GM18502 (cell line): ENCODE measurements around the gene PHLDA1.

Source experiments
- ATAC-seq: cut with Tn5 transposase; IDR thresholded peaks from one replicate; pipeline ENCODE4 v1.9.1; 2021; ENCODE audit warnings: mild to moderate bottlenecking; ENCODE audit not compliant: unreplicated experiment, poor library complexity

PHLDA1 gene

GRCh38 chr12:76031414-76032042, at the start of gene PHLDA1:
TSS of gene PHLDA1 (minus strand) at chr12:76031776.
- peak; percentile 83 for ATAC-seq

DNA sequence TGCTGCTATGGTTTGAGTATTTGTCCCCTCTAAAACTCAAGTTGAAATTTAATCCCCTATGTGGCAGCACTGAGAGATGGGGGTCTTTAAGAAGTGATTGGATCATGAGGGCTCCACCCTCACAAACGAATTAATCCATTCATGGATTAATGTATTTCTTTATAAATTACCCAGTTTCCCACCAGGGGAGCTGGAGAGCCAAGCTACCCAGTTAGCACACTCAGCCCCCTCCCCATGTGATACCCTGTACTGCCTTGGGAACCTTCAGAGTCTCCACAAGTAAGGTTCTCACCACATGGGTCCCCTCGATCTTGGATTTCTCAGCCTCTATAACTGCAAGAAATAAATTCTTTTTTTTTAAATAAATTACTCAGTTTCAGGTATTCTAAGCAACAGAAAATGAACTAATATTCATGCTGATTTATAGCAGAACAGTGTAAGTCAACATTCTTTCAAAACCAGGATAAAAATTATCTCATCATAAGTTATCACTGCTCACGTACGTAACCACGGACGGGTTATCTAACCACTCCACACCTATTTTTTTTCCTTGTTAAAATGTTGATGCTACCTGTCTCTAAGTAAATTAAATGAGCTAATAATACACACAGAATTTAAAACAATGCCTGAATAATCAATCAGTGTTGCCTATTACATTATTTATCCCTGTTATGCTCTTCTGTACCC, 49.3 kb upstream of the PHLDA1 start:
- no peak for ATAC-seq

DNA sequence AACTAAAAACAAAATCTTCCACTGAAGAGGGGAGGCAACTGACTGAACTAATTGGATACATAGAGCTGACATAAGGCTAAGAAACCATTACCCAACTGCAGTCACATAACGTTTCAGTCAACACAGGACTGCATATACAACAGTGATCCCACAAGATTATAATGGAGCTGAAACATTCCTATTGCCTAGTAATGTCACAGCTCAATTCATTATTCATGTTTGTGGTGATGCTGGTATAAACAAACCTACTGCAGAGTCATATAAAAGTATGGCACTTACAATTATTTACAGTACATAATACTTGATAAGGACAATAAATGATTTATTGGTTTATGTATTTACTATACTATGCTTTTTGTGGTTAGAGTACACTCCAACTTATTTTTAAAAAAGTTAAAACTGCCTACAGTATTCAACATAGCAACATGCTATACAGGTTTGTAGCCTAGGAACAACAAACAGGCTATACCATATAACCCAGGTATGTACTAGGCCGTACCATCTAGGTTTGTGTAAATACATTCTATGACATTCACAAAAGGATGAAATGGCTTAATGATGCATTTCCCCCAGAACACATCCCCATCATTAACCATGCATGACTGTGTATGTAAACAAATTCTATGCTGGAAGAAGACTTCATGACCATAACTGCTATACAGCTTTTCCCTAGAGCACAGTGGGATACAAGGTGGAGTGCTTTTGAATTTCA, 48.6 kb upstream of the PHLDA1 start:
- no peak for ATAC-seq

DNA sequence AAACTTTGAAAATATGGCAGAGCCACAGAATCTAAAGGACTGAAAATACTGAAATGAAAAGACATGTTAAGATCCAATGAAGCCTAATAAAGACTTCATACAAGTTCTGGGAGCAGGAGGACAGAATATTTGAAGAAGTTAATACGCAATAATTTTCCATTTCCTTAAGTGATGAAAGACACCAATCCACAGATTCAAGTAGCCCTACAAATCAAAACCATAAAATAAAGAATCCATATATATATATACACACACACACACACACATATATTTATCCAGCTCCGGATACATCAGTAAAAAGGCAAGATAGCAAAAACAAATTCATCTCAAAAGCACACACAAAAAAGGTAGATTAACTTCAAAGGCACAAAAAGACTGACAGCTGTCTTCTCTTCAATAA, 47.2 kb upstream of the PHLDA1 start:
- no peak for ATAC-seq

DNA sequence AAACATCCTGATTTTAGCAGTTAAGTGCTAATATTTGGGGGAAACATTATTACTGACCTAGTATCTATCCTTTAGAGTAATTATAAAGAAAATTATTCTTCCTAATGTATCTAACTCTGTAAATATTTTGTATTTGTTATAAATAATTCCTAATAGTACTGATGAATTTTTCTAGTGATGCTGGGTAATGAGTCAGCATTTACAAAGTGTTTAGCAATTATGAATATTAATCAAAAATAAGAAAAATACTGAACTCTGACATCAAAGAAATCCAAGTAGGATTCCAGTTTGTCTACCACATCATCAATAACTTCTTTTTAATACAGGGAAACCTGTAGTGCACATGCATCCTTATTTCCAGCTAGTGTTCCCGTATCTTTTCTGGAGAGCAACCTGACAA, 43.9 kb upstream of the PHLDA1 start:
- ATAC-seq, result no peak

DNA sequence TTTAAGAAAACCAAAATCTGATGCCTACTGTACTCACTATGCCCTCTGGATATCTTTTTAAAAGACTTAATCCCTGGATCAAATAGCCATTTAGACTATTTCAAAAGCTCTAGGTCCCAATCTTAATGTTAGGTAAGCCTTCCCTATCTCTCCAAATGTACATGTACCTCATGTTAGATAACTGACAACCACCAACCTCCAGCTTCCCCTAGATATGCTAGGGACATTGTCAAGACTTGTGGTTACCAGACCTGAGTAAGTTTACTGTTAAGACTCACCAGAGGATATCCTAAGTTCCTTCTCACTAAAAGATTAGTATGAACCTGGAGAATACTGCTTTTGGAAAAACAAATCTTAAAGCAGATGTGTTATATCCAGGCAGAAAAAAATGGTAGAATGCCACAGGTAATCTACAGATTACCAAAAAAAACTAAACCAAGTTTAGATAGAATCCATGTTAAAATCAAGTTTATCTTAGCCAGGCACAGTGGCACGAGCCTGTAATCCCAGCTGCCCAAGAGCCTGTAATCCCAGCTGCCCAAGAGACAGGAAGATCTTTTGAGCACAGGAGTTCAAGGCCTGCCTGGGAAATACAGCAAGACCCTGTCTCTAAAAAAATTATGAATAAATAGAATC, 43.2 kb upstream of the PHLDA1 start:
- peak; percentile 53 for ATAC-seq

DNA sequence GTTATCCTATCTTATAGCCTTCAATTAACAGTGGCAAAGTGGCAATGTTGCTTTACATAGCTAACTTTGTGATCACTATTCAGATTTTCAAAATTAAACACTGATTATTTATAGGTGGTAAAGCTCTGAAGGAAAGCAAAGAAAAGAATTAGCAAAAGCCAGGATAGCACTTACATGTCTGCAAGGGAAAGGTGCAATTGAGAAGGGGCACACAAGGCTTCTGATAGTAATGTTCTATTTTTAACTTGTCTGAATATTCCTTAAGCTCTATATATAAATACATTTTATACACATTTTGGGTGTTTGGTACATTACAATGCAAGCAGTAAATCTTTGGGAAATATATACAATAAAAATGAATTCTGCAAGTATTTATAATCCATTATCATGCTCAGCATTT, 42.0 kb upstream of the PHLDA1 start:
- no peak for ATAC-seq

DNA sequence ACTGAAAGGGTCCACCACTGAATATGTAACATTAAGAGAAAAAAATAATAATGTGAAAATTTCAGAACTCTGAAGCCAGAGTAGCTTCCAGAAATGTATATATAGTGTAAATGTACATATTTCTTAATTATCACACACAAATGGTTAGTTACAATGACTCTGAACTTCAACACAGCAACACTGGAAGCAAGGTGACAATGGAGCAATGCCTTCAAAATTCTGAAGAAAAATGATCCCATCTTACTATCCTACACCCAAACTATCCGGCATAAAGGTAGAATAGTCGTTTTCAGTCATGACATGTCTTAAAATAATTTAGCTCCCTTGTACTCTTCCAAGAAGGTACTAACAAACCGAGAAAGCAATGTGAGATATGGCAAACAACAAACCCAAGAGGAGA, 41.0 kb upstream of the PHLDA1 start:
- no peak for ATAC-seq

GRCh38 chr12:76069339-76069738, 37.8 kb upstream of the PHLDA1 start:
- no peak for ATAC-seq

- ATAC-seq, result no peak
Measured at GRCh38 chr12:76065917-76066316, 34.3 kb upstream of the PHLDA1 start.

DNA sequence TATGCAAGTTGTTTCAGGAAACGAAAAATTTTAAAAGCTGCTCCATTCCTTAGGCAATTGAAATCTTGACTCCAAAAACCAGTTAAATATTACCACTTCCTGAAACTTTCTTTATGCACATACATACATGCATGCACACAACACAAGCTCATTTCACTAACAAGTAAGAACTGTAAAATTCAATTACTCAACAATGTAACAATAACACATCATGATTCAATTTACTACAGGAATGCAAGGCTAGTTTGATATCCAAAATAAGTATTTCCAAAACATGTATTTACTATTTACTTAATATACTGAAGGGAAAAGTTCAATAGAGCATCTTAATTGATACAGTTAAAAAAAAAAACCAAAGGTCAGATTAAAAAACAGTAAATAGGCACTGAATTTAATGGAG, 33.3 kb upstream of the PHLDA1 start:
- no peak for ATAC-seq

DNA sequence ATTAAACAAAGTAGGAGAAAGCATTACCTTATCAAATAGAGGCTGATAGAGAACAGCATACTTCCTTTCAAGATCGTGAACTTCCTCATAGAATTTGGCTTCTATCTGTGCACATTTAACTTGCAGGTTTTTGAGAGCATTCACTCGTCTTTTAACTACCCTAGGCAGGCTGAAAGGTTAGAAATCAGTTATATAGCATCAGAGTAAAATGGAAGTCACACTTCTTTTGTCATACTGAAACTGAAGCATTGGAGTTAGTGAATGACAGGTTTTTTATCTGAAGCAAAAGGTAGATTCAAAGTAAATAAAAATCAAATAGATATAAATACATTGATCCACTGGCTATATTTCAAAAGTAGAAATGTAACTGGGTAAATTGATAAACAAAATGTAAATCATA, 28.5 kb upstream of the PHLDA1 start:
- ATAC-seq, result no peak

GRCh38 chr12:76057326-76057725, 25.8 kb upstream of the PHLDA1 start:
- no peak for ATAC-seq

- ATAC-seq, result no peak
Measured at GRCh38 chr12:76055393-76055792, 23.8 kb upstream of the PHLDA1 start.

GRCh38 chr12:76049575-76050251, 18.1 kb upstream of the PHLDA1 start:
- ATAC-seq, result no peak

GRCh38 chr12:76047742-76048141, 16.2 kb upstream of the PHLDA1 start:
- no peak for ATAC-seq

- no peak for ATAC-seq
Measured at GRCh38 chr12:76047060-76047459, 15.5 kb upstream of the PHLDA1 start.

DNA sequence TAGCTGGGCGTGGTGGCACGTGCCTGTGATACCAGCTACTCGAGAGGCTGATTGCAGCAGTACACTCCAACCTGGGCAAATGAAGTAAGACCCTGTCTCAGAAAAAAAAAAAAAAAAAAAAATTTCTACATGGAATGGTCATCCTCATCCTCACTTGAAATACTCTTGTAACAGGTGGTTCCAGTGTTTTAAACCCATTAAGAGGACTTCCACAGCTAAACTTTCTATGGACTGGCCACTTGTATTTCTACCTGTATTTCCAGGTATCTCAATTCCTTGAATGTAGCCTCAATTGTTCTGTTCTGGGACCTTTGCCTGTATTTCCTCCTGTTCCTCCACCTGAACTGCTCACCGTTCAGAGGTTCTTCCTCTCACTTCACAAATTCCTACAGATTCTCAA, 11.8 kb upstream of the PHLDA1 start:
- no peak for ATAC-seq

DNA sequence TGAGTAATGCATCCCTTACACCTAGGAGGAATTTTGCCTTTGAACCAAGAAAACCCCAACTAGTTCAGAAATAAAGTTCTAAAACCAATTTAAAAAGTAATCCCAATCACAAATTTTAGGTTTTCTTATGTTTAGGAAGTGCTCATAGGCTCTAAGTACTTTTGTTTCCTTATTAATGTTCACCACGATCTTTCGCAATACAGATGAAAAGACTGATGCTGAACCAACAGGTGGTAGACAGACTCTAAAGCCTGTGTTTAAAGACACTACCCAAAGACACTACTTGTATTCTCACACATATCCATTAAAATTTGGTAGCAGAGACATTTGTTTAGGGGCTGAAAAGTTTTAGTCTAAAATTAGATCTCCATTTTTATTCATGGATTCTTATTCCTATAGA, 10.6 kb upstream of the PHLDA1 start:
- ATAC-seq, result no peak

DNA sequence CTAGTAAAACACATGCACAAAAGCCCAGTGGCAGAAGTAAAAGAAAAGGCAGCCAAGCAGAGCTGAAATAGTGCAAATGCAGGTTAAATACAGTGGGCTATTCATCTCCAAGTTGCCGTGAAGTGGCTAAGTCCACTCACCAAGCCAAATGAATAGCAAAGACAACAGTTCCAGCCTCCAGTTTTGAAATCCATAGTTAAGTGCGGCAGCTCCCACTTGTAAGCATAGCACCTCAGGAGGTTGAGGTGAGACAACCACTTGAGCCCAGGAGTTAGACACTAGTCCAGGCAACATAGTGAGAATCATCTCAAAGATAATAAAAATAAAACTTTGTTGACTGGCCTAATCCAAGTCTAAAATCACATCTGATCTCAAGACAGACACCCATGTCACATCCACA, 9.8 kb upstream of the PHLDA1 start:
- ATAC-seq, result no peak

DNA sequence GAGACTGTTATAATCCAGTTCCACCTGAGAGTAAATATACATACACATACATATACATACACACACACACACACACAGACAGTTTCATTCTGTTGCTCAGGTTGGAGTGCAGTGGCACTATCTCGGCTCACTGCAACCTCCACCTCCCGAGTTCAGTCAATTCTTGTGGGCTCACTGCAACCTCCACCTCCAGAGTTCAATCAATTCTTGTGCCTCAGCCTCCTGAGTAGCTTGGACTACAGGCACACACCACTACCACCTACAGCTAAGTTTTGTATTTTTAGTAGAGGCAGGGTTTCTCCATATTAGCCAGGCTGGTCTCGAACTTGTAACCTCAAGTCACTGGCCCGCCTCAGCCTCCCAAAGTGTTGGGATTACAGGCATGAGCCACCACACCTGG, 8.9 kb upstream of the PHLDA1 start:
- ATAC-seq, result no peak
